WERI-Rb-1 (cell line): ENCODE results near the gene P2RY14.
"Not testable (repeated sequence)": the region's sequence is repeated elsewhere in the genome, so short reads cannot be mapped to it uniquely, and the experiment has no call there.

Experiments
- DNase-seq: peaks from one replicate; pipeline ENCODE4 v3.0.0-alpha.2; 2020
- H3K27ac ChIP-seq: fragments of 250-450 bp; sonication (Bioruptor Pico); 2 replicates; pipeline ENCODE4 v1.5.1; 2020; ENCODE audit warnings: mild to moderate bottlenecking, moderate library complexity
- H3K27me3 ChIP-seq: fragments of 250-450 bp; sonication (Bioruptor Pico); 2 replicates; pipeline ENCODE4 v1.5.1; 2021; ENCODE audit warnings: mild to moderate bottlenecking, low read depth, moderate library complexity; ENCODE audit not compliant: insufficient read depth, severe bottlenecking
- H3K36me3 ChIP-seq: fragments of 250-450 bp; sonication (Bioruptor Pico); 2 replicates; pipeline ENCODE4 v1.5.1; 2020; ENCODE audit warnings: mild to moderate bottlenecking, moderate library complexity
- H3K4me3 ChIP-seq: 2 replicates; pipeline ENCODE4 v1.5.1; 2011; ENCODE audit warnings: low read depth, mild to moderate bottlenecking, control low read depth, low read length
- H3K9me3 ChIP-seq: fragments of 250-450 bp; sonication (Bioruptor Pico); 2 replicates; pipeline ENCODE4 v1.5.1; 2021; ENCODE audit warnings: mild to moderate bottlenecking, moderate library complexity; ENCODE audit not compliant: severe bottlenecking
- TF ChIP-seq, protein P1 (sequence below): IDR thresholded peaks from 2 replicates; pipeline ENCODE4 v1.5.1; 2011; ENCODE audit warnings: low read depth, mild to moderate bottlenecking, control low read depth, inconsistent platforms, low read length

The P2RY14 gene

DNA sequence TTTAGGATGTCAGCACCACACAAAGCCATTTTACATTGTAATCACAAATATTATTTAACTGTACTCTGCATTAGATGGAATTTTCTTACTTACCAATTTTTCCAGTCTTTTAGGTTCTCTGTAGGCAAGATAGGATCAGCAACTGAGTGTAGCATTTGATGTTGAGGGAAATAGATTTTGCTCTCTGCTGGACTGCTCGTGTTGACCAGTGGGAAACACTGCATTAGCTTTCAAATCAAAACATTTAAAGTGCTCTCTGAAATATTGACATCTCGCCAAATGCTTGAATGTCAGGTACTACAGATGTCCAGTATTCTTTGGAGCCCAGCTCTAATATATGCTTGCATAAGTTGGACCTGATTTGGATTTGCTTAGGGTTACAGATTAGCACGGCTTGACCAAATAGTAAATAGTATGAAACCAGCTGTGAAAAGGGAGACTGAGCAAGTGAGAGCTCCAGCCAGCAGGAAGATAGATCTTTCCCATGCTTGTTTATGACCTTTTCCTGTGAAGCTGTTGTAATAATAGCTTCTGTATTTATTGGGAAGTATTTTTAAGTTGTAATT lies 29.5 kb downstream of the P2RY14 start:
- H3K36me3 ChIP-seq: no peaks in the 10 kb centered on the region

DNA sequence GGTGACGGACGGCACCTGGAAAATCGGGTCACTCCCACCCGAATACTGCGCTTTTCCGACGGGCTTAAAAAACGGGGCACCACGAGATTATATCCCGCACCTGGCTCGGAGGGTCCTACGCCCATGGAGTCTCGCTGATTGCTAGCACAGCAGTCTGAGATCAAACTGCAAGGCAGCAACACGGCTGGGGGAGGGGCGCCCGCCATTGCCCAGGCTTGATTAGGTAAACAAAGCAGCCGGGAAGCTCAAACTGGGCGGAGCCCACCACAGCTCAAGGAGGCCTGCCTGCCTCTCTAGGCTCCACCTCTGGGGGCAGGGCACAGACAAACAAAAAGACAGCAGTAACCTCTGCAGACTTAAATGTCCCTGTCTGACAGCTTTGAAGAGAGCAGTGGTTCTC lies 36.3 kb downstream of the P2RY14 start:
- DNase-seq, H3K4me3 ChIP-seq, H3K9me3 ChIP-seq, H3K36me3 ChIP-seq, H3K27ac ChIP-seq, H3K27me3 ChIP-seq: not testable (repeated sequence)

More for the DNA sequence above, 29.5 kb downstream of the P2RY14 start:
- Histone ChIP-seq H3K9me3 (no peaks in the 10 kb centered on the region), H3K4me3 (no peak overlapping the region), H3K27ac (no peak overlapping the region), H3K27me3 (no peaks in the 10 kb centered on the region)
- DNase-seq: no peak
- TF ChIP-seq, protein P1, sequence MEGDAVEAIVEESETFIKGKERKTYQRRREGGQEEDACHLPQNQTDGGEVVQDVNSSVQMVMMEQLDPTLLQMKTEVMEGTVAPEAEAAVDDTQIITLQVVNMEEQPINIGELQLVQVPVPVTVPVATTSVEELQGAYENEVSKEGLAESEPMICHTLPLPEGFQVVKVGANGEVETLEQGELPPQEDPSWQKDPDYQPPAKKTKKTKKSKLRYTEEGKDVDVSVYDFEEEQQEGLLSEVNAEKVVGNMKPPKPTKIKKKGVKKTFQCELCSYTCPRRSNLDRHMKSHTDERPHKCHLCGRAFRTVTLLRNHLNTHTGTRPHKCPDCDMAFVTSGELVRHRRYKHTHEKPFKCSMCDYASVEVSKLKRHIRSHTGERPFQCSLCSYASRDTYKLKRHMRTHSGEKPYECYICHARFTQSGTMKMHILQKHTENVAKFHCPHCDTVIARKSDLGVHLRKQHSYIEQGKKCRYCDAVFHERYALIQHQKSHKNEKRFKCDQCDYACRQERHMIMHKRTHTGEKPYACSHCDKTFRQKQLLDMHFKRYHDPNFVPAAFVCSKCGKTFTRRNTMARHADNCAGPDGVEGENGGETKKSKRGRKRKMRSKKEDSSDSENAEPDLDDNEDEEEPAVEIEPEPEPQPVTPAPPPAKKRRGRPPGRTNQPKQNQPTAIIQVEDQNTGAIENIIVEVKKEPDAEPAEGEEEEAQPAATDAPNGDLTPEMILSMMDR: no peak

DNA sequence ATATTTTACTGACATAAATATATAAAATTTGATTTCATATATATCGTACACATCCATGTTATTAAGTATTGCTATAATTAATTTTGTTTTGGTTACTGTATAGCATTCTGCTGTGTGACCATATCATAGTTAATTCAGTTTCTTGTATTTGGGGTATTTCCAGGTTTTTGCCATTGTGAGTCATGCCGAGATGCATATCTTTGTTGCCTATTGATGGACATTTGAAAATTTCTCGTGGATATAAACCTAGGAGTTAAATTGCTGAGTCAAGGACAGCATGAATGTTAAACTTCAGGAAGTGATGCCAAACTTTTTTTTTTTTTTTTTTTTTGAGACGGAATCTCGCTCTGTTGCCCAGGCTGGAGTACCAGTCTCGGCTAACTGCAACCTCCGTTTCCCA lies 41.6 kb downstream of the P2RY14 start:
- no peaks in the 10 kb centered on the region for H3K9me3 ChIP-seq

DNA sequence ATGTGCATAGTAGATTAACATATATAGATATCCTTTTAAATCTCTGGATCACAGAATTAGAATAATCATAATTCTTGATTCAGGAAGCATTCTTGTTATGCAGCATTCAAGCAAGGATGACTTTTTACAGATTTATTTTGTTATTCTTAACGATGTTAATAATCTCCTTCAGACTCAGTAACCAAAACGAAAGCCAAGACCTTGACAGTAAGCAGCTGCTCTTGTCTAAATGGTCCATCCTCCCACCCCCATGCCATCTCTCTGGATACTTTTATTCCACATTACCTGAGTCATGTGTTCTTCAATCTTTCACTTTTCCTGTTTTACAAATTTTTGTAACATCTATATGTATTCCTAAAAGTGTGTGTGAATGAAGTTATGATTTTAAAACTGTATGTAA lies 42.0 kb downstream of the P2RY14 start:
- no peak overlapping the region for H3K27ac ChIP-seq
- no peak overlapping the region for H3K4me3 ChIP-seq
- no peaks in the 10 kb centered on the region for H3K9me3 ChIP-seq
- no peaks in the 10 kb centered on the region for H3K27me3 ChIP-seq
- no peaks in the 10 kb centered on the region for H3K36me3 ChIP-seq
- DNase-seq: no peak
- TF ChIP-seq, protein P1: no peak

More for the DNA sequence above, 41.6 kb downstream of the P2RY14 start:
- Histone ChIP-seq H3K36me3 (no peaks in the 10 kb centered on the region), H3K27me3 (no peaks in the 10 kb centered on the region), H3K27ac (no peak overlapping the region), H3K4me3 (no peak overlapping the region)
- TF ChIP-seq, protein P1: no peak
- DNase-seq: no peak

DNA sequence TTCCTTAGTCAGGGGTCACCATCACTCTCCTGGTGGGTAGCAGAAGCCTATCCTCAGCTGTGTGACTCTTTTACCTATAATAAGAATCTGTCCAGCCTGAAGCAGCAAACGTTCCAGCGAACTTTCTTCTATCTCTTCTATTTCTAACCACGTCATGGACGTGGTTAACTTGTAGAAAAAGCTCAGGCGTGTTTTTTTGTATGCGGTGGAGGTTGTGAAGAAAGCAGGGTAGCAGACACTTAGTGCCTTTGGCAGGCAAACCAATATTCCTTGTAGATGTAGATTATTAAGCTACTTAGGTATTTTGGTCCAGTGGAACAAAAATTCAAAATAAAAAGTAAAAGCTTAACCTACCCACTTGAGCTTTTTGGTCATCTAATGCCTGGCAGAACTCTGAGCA lies 43.5 kb downstream of the P2RY14 start:
- Histone ChIP-seq H3K4me3 (no peak overlapping the region), H3K9me3 (no peaks in the 10 kb centered on the region), H3K36me3 (no peaks in the 10 kb centered on the region), H3K27ac (no peak overlapping the region), H3K27me3 (no peaks in the 10 kb centered on the region)
- TF ChIP-seq, protein P1: no peak
- no peak for DNase-seq

DNA sequence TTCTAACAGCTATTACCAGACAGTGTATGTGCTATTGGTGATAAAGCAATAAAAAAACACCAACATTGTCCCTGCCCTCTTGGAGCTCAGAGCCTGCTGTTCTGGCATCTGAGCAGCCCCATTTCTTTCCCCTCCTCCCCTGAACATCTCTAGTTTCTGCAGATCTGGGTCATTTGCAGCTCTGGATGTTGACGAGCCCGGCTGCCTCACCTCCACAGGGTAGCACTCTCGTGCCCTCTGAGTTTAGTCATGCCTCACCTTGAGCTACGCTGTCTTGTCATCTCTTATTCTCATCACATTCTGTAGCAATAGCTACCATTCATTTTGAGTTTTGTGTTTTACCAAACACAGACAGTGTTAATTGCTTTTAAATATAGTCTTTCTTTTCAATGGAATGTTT lies 45.4 kb downstream of the P2RY14 start:
- no peaks in the 10 kb centered on the region for H3K9me3 ChIP-seq
- no peaks in the 10 kb centered on the region for H3K36me3 ChIP-seq
- H3K27ac ChIP-seq: no peak overlapping the region
- H3K4me3 ChIP-seq: no peak overlapping the region
- DNase-seq: no peak
- TF ChIP-seq, protein P1: no peak
- no peaks in the 10 kb centered on the region for H3K27me3 ChIP-seq

DNA sequence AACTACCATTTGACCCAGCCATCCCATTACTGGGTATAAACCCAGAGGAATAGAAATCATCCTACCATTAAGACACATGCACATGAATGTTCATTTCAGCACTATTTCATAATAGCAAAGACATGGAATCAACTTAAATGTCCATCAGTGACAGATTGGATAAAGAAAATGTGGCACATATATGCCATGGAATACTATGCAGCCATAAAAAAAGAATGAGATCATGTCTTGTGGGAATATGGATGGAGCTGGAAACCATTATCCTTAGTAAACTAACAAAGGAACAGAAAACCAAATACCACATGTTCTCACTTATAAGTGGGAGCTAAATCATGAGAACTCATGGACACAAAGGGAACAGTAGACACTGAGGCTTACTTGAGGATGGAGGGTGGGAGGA lies 45.9 kb downstream of the P2RY14 start:
- H3K4me3 ChIP-seq, H3K27me3 ChIP-seq, H3K9me3 ChIP-seq, H3K27ac ChIP-seq, DNase-seq, H3K36me3 ChIP-seq: not testable (repeated sequence)
